ENCODE data around the gene TSPY1.
"Not testable (repeated sequence)": the region's sequence is repeated elsewhere in the genome, so short reads cannot be mapped to it uniquely, and the experiment has no call there.

DNA sequence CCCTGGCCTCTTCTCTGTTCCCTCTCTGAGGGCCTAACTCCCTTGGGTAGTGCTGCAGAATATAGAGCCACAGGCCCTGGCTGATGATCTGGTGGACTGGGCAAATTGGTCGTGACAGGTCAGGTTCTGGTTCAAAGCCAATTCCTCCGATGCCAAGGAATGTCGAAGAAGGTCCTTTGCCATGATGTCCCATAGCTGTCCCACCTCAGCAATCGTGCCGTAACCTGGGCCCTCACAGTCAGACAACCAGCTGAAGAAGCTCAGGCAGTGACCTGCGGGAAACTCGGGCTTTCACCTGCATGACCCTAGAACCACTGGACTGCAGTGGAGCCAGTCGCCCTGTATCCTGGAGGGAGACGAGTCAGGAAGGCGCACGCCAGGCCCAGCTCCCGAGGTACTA lies 49.5 kb downstream of the TSPY1 start:
- not testable (repeated sequence) for TF ChIP-seq POLR2A, CTCF (IDR thresholded peaks at IDR 0.05)
